Measurements from ENCODE around the gene ALKBH4.

ALKBH4 gene

DNA sequence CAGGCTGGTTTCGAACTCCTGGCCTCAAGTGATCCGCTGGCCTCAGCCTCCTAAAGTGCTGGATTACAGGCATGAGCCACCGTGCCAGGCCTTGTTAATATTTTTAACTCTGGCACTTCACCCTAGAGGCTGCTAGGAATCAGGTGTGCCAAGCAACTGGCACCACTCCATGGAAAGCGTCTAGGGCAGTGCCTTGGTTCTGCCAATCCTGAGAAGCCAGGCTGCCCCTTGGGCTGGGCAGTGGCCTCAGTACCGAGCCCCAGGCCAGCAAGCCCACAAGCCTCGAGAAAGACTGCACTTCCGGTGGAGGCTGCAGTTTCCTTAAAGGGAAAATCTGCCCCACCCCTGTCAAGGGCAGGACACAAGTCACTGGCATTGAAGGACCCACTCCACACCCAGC lies 11.3 kb downstream of the ALKBH4 start:
- Histone ChIP-seq H3K9me3 (no peaks in the 10 kb centered on the region), H3K27me3 (no peaks in the 10 kb centered on the region), H3K27ac (no peak overlapping the region), H3K36me3 (peaks cover 23 to 38% (median 30%) of the 10 kb centered on the region in 3 donors), H3K4me1 (no peaks in the 10 kb centered on the region), H3K4me3 (no peak overlapping the region)
- DNase-seq: no peak
- TF ChIP-seq, protein P1, sequence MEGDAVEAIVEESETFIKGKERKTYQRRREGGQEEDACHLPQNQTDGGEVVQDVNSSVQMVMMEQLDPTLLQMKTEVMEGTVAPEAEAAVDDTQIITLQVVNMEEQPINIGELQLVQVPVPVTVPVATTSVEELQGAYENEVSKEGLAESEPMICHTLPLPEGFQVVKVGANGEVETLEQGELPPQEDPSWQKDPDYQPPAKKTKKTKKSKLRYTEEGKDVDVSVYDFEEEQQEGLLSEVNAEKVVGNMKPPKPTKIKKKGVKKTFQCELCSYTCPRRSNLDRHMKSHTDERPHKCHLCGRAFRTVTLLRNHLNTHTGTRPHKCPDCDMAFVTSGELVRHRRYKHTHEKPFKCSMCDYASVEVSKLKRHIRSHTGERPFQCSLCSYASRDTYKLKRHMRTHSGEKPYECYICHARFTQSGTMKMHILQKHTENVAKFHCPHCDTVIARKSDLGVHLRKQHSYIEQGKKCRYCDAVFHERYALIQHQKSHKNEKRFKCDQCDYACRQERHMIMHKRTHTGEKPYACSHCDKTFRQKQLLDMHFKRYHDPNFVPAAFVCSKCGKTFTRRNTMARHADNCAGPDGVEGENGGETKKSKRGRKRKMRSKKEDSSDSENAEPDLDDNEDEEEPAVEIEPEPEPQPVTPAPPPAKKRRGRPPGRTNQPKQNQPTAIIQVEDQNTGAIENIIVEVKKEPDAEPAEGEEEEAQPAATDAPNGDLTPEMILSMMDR (IDR thresholded peaks at IDR 0.05): no peak
- intact Hi-C loops (cut with DNase I; ENCODE audit: low total_unique reads): no loop called here

DNA sequence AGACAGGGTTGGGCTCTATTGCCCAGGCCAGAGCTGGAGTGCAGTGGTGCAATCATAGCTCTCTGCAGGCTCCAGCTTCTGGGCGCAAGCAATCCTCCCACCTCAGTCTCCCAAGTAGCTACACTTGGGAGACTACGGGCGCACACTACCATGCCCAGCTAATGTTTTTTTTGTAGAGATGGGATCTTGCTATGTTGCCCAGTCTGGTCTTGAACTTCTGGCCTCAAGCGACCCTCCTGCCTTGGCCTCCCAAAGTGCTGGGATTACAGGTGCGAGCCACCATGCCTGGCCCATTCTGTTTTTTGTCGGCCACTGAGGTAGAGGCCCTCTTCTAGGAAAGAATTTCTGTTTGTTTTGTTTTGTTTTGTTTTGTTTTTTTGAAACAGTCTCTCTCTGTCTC lies 12.2 kb downstream of the ALKBH4 start:
- no peak overlapping the region for H3K4me3 ChIP-seq
- H3K27me3 ChIP-seq: no peaks in the 10 kb centered on the region
- TF ChIP-seq, protein P1 (IDR thresholded peaks at IDR 0.05): no peak
- H3K9me3 ChIP-seq: no peaks in the 10 kb centered on the region
- no peak for DNase-seq
- intact Hi-C loops (cut with DNase I; ENCODE audit: low total_unique reads): no loop called here
- H3K27ac ChIP-seq: no peak overlapping the region
- H3K4me1 ChIP-seq: no peaks in the 10 kb centered on the region
- peaks cover 16 to 36% (median 22%) of the 10 kb centered on the region in 3 donors for H3K36me3 ChIP-seq

DNA sequence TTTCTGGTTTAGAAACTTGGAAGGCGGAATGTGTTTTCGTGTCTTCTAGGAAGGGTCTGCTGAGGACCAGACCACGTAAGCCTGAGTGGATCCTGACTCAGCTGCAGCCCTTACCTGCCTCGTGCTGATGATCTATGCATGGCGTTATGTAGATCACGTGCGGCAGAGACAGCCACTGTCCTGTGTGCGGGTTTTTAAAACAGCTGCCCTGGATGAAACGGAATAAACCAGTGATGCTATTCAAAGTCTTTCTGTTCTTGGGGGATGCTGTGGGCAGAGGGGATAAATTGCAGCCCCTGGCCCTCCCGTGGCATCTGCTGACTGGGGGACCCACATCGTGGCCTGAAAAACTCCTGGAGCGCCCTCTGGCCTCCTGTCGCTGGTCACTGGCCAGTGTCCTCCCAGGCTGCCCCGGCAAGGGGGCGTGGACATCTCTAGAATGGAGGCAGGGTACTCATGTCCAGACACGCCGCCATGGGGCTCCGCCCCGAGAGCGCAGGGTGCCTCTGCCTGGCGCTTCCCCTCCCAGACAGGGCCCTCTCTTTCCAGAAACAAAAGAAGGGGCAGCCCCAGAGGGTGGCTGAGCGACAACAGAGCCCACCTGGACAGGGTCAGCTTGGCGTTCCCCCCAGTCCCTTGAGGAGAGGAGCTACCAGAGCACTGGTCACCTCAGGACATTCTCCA lies 13.2 kb downstream of the ALKBH4 start:
- no peak for DNase-seq
- intact Hi-C loops (cut with DNase I; ENCODE audit: low total_unique reads): no loop called here
- H3K27ac ChIP-seq: no peak overlapping the region
- peaks cover 6 to 36% (median 22%) of the 10 kb centered on the region in 3 donors for H3K36me3 ChIP-seq
- no peak overlapping the region for H3K4me3 ChIP-seq
- no peaks in the 10 kb centered on the region for H3K4me1 ChIP-seq
- TF ChIP-seq, protein P1 (IDR thresholded peaks at IDR 0.05): no peak
- no peaks in the 10 kb centered on the region for H3K27me3 ChIP-seq
- no peaks in the 10 kb centered on the region for H3K9me3 ChIP-seq

DNA sequence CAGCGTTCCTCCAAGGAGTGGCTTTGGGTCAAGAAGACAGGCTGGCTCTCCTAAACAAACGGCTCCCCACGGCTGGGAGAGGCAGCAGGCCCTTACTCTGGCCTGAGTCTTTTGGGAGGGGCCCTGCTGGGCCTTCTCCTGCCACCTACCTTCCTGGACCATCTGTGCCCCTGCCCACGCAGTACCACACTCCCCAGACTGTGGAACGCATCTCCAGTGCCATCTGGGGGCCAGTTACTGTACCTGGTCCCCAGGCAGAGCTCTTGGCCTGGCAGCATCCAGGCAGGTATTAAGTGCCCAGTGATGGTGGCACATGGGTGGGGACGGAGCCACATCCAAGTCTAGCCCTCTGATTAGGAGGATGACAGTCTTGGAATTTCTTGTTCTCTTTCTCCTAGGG lies 14.4 kb downstream of the ALKBH4 start:
- Histone ChIP-seq H3K36me3 (peaks cover 0 to 27% (median 15%) of the 10 kb centered on the region in 3 donors), H3K9me3 (no peaks in the 10 kb centered on the region), H3K27me3 (no peaks in the 10 kb centered on the region), H3K4me3 (no peak overlapping the region), H3K27ac (no peak overlapping the region), H3K4me1 (no peaks in the 10 kb centered on the region)
- TF ChIP-seq, protein P1 (IDR thresholded peaks at IDR 0.05): no peak
- no peak for DNase-seq
- intact Hi-C loops (cut with DNase I; ENCODE audit: low total_unique reads): no loop called here

DNA sequence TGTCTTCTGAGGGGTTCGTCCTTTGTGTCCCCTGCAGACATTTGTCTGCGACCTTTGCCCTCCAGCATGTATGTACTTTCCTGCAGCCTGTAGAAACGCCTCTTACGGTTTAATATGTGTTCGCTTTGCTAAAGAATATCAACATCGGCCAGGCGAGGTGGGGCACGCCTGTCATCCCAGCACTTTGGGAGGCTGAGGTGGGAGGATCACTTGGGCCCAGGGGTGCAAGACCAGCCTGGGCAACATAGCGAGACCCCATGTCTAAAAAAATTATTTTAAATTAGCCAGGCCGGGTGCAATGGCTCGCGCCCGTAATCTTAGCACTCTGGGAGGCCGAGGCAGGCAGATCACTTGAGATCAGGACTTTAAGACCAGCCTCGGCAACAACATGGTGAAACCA lies 15.5 kb downstream of the ALKBH4 start:
- intact Hi-C loops (cut with DNase I; ENCODE audit: low total_unique reads): no loop called here
- Histone ChIP-seq H3K4me1 (no peaks in the 10 kb centered on the region), H3K4me3 (no peak overlapping the region), H3K27ac (no peak overlapping the region), H3K36me3 (peaks cover 0 to 20% (median 15%) of the 10 kb centered on the region in 3 donors), H3K27me3 (no peaks in the 10 kb centered on the region), H3K9me3 (no peaks in the 10 kb centered on the region)
- TF ChIP-seq, protein P1 (IDR thresholded peaks at IDR 0.05): no peak
- no peak for DNase-seq
